ENCODE measurements around the gene PUM2.

- no peak for TF ChIP-seq CTCF (IDR thresholded peaks at IDR 0.05)
- no peak for TF ChIP-seq POLR2A (IDR thresholded peaks at IDR 0.05)
Observed at GRCh38 chr2:20203072-20203471, 147.6 kb downstream of the PUM2 start.

Data from sigmoid colon (tissue), 3 donors.